NCI-H1105 treated with DMSO at 0.1 percent for 48 hours (cell line): Measurements from ENCODE around the gene KLHL35.

ENCODE experiments used
- DNase-seq: peaks from one replicate; lab custom pipeline; 2025; lab: John Stamatoyannopoulos, UW

The KLHL35 gene

DNA sequence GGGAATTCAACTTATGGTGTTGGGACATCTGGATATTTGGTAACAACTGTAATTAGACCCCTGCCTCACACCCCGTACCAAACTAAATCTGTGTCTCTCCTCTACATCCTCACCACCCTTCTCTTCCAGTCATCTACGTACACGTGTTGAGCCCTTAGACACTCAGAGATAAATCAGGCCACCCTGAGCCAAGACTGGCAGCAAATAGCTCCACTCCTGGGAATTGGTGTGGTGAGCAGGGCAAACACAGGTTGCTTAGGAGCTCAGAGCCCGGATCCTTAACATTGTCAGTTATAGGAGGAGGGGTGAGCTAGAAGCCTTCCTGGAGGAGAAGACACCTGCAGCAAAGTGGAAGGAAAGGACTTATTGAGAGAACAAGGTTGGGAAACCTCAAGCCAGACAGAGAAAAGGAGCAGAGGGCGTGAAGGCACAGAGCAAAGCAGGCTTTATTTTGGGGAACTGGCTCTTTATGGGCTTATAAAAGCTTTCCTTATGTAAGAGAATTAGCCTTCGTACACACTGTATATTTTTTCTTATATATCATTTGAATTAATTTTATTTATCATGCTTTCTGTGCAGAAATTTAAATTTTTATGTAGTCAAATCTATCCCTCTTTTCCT lies 36.9 kb upstream of the KLHL35 start:
- no peak for DNase-seq

- no peak for DNase-seq
These were observed 35.7 kb upstream of the KLHL35 start for GRCh38 chr11:75468534-75469340.

GRCh38 chr11:75467881-75468280 lies 34.9 kb upstream of the KLHL35 start:
- DNase-seq = no peak

DNA sequence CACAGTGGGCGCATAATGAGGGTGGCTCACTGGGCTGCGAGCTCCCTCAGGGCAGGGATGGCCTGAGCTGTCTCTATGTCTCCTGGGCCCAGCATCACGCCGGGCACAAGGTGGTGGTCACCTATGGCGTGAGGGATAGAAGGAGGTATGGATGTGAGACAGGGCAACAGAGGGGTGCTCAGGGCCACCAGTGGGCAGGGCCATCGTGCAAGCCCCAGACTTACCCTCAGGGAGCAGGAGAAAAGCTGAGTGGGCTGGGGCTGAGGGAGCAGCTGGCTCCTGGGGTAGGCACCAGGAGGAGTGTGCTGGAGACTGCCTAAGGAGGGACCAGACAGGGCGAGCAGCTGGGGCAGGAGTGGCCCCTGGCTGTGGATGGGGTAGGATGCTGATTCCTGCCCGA lies 34.3 kb upstream of the KLHL35 start:
- no peak for DNase-seq

GRCh38 chr11:75465701-75466531 lies 32.9 kb upstream of the KLHL35 start:
- DNase-seq = no peak

GRCh38 chr11:75463106-75463774 lies 30.2 kb upstream of the KLHL35 start:
- DNase-seq = no peak

GRCh38 chr11:75462117-75462653 lies 29.2 kb upstream of the KLHL35 start:
- DNase-seq = no peak

DNA sequence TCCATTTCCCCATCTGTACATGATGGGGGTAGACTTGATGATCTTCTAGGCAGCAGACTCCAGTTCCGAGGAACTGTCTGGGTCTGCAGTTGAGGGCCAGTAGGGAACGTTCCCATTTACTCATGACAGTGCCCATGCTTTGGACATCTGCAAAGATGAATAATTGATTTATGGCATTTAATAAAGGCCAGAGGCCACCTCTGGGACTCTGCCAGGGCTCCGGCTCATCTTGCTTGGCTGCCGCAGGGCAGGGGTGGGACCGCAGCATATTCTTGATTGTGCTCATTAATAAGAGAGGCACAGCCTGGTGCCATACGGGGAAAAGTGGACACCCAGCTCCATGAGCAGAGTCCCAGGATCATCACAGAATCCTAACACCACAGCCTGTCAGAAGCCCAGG lies 28.1 kb upstream of the KLHL35 start:
- no peak for DNase-seq

GRCh38 chr11:75456596-75457183 lies 23.7 kb upstream of the KLHL35 start:
- DNase-seq = no peak

DNA sequence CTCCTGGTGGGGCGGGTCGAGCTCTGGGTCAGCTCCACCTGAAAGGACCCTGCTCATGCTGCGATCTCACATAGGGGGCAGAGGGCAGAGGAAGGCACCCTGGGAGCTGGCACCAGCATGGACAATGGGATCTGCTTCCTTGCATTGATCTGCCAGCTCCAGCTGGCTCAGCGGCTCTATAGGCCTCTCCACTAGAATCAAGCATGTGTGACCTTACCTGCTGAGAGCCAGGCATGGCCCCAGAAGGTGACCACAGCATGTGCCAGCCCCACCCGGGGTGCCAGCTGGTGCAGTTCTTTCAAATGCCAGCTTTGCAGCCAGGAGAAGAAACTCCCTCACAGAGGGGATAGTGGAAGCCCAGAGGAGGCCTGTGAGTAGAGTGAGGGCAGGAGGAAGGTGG lies 22.0 kb upstream of the KLHL35 start:
- no peak for DNase-seq

DNA sequence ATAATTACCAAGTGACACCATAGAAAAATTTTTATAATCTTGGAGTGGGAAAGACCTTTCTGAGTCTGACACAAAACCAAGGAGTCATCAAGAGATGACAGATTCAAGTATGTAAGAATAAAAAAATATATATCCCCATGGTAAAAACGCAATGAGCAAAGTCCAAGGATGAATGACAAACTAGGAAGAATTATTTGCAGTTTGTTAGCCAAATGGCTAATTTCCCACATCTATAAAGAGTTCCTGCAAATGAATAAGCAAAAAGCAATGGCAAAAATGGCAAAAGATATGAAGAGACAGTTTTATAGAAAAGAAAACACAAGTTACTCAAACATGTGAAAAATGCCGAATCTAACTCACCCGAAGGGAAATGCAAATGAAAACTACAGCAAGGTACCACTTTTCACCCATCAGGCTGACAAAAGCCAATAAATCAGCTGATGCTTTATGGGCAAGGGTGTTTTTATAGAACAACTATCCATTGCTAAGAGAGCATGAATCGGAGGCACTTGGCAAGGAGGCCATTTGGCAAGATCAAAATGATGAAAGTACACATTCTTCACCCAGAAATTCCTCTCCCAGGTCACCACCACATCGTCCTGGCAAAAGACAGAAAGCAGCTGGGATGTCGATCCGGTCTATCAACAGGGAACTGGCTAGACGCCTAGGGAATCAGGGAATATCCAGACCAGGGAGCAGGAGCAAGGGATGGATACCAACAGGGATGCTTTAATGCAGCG lies 21.1 kb upstream of the KLHL35 start:
- DNase-seq = no peak

DNA sequence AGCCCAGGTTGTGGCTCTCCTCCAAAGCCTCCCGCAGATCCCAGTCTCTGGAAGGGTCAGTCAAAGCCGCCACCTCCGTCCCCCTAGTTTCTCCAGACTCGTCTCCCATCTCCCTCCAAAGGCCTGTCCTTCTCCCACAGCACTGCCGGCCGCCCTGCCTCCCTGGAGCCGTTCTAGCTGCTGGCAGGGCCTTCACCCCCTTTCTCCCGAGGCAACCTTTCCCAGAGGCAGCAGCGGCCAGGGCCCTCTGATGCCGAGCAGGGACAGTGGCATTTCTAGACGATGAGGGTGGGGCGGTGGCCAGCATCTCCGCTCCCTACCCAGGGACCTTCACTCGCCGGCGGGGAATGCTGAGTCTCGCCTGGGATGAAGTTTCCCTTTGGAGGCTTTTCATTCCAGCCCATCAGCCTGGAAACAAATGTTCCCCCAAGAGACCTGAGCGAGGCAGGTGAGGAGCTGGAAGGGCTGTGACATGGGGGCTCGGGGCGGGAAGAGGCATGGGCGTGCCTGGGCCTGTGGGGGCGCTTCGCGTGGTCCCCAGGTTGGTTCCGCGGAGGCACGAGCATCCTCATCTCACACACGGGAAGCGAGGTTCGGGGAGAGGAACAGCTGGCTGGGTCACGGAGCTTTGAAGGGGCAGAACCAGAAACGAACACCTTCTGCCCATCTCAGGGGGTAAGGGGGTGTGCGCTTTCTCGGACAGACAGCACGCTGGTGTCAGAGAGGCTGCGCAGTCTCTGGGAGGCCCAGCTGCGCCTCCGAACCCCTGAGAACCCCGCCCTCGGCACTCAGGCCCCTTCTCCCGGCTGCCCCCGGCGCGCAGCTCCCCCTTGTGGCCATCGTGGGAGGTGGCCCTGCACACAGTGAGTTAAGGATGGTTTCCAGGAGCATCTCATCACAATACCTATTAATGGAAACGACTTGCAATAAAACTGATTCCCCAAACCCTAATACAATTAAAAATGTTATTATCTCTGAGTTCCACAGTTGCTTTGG lies 18.1 kb upstream of the KLHL35 start:
- DNase-seq = no peak

GRCh38 chr11:75450236-75450635 lies 17.2 kb upstream of the KLHL35 start:
- no peak for DNase-seq

DNA sequence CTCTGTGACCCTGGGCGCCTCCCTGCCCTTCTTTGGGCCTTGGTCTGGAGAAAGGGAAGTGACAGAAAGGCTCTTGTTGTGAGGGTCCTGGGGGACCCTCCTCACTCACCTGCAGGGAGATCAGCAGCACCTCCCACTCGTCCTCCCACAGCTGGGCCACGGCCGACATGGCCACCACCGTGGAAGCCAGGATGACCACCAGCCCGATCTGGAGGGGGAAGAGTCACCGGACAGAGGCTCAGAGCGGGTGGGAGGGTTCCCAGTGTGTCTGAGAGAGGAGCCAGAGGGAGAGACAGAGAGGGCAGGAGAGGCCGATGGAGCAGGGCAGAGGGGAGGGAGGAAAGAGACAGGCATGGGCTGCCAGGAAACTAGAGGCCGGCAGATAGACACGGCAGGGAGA lies 16.8 kb upstream of the KLHL35 start:
- no peak for DNase-seq

DNA sequence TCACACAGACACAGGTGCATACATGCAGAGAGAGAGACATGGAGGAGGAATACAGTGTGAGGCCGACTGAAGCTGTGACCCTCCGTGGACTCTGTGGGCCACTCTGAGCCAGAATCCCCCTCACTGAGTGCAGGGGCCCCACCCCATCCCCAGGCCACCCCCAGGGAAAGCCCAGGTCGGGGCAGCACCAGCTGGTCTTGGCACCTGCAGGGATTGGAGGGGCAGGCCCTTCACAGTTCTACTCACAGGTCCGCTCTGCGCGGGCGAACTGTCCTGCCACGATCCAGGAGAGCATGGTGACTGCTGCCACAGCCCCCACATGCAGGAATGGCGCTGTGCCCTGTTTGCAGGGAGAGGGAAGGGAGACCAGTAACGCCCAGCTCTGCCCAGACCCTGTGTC lies 16.3 kb upstream of the KLHL35 start:
- DNase-seq = no peak

DNA sequence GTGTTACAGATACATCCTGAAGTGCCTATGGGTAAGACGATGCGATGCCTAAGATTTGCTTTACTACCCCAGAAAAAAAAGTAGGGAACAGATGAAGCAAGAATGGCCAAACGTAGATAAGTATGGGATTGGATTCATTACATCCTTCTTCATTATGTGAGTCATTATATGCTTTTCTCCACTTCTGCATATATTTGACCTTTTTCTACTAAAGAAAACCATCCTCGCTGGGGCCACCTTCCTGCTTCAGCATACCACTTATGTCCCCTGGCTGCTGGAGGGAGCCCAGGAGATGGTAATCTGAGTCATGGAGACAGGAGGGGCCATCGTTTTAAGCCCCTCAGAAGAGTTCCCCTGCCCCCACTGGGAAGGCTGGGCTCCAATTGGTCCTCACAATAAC lies 14.4 kb upstream of the KLHL35 start:
- DNase-seq = no peak

GRCh38 chr11:75445315-75445953 lies 12.4 kb upstream of the KLHL35 start:
- peak; percentile 13 for DNase-seq

DNA sequence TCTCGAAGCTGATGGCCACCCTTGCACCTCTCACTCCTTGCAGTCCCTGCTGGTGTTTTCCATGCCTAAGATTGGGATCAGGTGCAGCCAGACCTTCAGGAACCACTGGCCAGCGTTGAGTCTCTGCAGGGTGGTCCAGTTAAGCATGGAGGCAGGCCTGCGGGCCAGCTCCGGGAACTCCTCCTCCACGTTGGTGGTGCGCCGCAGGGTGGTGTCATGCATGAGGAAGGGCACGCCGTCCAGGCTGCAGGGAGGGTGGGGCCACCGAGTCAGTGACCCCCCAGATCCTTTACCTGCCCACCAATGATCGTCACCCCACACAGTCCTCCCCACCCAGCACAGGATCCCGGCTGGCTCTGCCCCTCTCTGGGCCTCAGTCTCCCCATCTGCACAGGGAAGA lies 10.0 kb upstream of the KLHL35 start:
- no peak for DNase-seq
